Measurements from ENCODE around the gene MT1HL1. TPM values are rescaled to one million over a fixed set of nuclear protein-coding genes. Genes with fewer than 3 reads are reported as not detected.

Gene MT1HL1
- total and polyA plus RNA-seq, 2 of the 4 experiments (the other 2 are of a cell fraction), result not detected

DNA sequence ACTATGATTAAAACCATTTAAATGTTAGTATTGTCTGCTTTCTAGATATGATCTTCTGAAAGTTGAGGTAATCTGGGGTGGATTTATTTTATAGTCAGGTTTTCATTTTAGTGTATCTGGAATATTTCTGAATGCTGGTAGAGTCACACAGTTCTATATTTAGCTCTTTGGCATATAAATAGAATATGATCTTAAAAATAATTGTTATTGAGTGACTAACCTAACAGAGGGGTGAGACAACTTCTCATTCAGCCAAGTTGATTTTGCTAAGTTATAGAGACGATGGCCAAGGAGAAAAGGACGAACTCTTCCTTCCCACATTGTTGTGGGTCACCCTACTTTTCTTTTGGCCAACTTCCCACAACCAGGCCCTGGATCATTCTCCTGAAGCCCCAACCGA, 7.2 kb upstream of the MT1HL1 start:
- intact Hi-C loops (cut with micrococcal nuclease), result no loop called here
- no CpG with 5 or more reads among the region's 3 CpGs for WGBS, 2 experiments (ENCODE audit: extremely low coverage in 2 of 2, insufficient read length in 1 of 2)
- Histone ChIP-seq H4K20me1 (ENCODE audit: insufficient read depth, low read length) (no peaks in the 10 kb centered on the region), H2BK20ac (ENCODE audit: low read depth, low read length) (no peak overlapping the region), H2AFZ (replicated peaks; ENCODE audit: low read length, poor library complexity) (no peak overlapping the region), H3K36me3 (ENCODE audit: control insufficient read depth, insufficient read depth, low read length) (no peaks in the 10 kb centered on the region), H3K27me3 (ENCODE audit: control insufficient read depth, insufficient read depth, low read length) (no peaks in the 10 kb centered on the region), H4K8ac (ENCODE audit: low read depth in 2 of 2, low read length in 2 of 2) (no peak overlapping the region), H3K18ac (ENCODE audit: low read depth, low read length) (no peak overlapping the region), H2AK9ac (replicated peaks; ENCODE audit: low read depth, low read length, poor library complexity) (no peak overlapping the region), H3K4ac (ENCODE audit: low read depth, low read length) (no peak overlapping the region), H3K4me2 (ENCODE audit: low read depth, low read length) (no peak overlapping the region), H3K9me3 (ENCODE audit: control insufficient read depth, insufficient read depth, low read length) (peaks cover 13% of the 10 kb centered on the region), H4K91ac (ENCODE audit: insufficient read depth, low read depth, low read length) (no peak overlapping the region), H3K79me1 (ENCODE audit: low read depth in 1 of 2, low read length in 2 of 2) (no peaks in the 10 kb centered on the region), H3K27ac (ENCODE audit: insufficient read depth, low read length) (no peak overlapping the region), H2BK120ac (ENCODE audit: low read depth, low read length) (no peak overlapping the region), H3K4me3 (ENCODE audit: insufficient read depth, low read depth, low read length) (no peak overlapping the region), H4K5ac (ENCODE audit: low read depth, low read length) (no peak overlapping the region), H3K23ac (ENCODE audit: low read depth, low read length) (no peak overlapping the region), H3K14ac (replicated peaks; ENCODE audit: low read depth, low read length) (no peak overlapping the region), H3K56ac (ENCODE audit: extremely low read depth, insufficient read depth, low read length) (no peak overlapping the region), H2BK5ac (ENCODE audit: low read depth, low read length, poor library complexity, severe bottlenecking) (no peak overlapping the region), H3K9ac (ENCODE audit: low read depth, low read length) (no peak overlapping the region), H2AK5ac (ENCODE audit: low read depth, low read length) (no peak overlapping the region), H2BK15ac (ENCODE audit: low read depth, low read length) (no peak overlapping the region), H3K9me1 (ENCODE audit: insufficient read depth, low read length) (no peaks in the 10 kb centered on the region), H3K4me1 (ENCODE audit: control insufficient read depth, insufficient read depth, low read length) (no peaks in the 10 kb centered on the region)
- ChIA-PET CTCF (interaction anchor here (0.6 kb wide), 1 partner anchor 28 kb away, joined by 3 read pairs; no protein-coding TSS in a partner anchor), POLR2A (ENCODE audit: unreplicated experiment) (no interaction called here)
- no peak for DNase-seq
- dilution Hi-C loops (cut with HindIII; ENCODE audit: low sequenced_read_pairs, unreplicated experiment), result no loop called here
- no peak for TF ChIP-seq CHD1 (IDR thresholded peaks at IDR 0.05; ENCODE audit: low read depth, low read length)
- TF ChIP-seq, protein P1, sequence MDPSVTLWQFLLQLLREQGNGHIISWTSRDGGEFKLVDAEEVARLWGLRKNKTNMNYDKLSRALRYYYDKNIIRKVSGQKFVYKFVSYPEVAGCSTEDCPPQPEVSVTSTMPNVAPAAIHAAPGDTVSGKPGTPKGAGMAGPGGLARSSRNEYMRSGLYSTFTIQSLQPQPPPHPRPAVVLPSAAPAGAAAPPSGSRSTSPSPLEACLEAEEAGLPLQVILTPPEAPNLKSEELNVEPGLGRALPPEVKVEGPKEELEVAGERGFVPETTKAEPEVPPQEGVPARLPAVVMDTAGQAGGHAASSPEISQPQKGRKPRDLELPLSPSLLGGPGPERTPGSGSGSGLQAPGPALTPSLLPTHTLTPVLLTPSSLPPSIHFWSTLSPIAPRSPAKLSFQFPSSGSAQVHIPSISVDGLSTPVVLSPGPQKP (IDR thresholded peaks at IDR 0.05; ENCODE audit: borderline replicate concordance, low read depth, low read length), result no peak
- no peak for TF ChIP-seq MAFK (IDR thresholded peaks at IDR 0.05; ENCODE audit: low read depth, low read length)
- TF ChIP-seq, protein P2, sequence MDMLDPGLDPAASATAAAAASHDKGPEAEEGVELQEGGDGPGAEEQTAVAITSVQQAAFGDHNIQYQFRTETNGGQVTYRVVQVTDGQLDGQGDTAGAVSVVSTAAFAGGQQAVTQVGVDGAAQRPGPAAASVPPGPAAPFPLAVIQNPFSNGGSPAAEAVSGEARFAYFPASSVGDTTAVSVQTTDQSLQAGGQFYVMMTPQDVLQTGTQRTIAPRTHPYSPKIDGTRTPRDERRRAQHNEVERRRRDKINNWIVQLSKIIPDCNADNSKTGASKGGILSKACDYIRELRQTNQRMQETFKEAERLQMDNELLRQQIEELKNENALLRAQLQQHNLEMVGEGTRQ (IDR thresholded peaks at IDR 0.05; ENCODE audit: low read depth, low read length), result no peak
- no peak for TF ChIP-seq RCOR1 (IDR thresholded peaks at IDR 0.05; ENCODE audit: insufficient replicate concordance, low read length)
- no peak for ATAC-seq (ENCODE audit: low read depth)
- BruUV-seq (replicated peaks), result no TSS peak
- in situ Hi-C loops (cut with MboI; ENCODE audit: low sequenced_read_pairs), result no loop called here

Measured in IMR-90 (cell line).